ENCODE data around the gene CALCOCO2.
A peak's percentile ranks its signal among the peaks of the same experiment; 100 is the strongest.
"Not testable (repeated sequence)": the region's sequence is repeated elsewhere in the genome, so short reads cannot be mapped to it uniquely, and the experiment has no call there.

CALCOCO2 gene

GRCh38 chr17:48830840-48831548, at the start of gene CALCOCO2:
Gene CALCOCO2 (plus strand): TSS chr17:48831035. CDS start chr17:48841708, 10,673 bp downstream.
- peak; percentile 58 for DNase-seq

- no peak for DNase-seq
These were observed 43.0 kb upstream of the CALCOCO2 start for GRCh38 chr17:48787828-48788227.

GRCh38 chr17:48790607-48791127, 40.2 kb upstream of the CALCOCO2 start:
- DNase-seq = no peak

GRCh38 chr17:48791128-48792032, 39.5 kb upstream of the CALCOCO2 start:
- DNase-seq = no peak

GRCh38 chr17:48792033-48792798, 38.6 kb upstream of the CALCOCO2 start:
- DNase-seq = no peak

GRCh38 chr17:48795444-48796162, 35.2 kb upstream of the CALCOCO2 start:
- no peak for DNase-seq

- not testable (repeated sequence) for DNase-seq
These were observed 34.7 kb upstream of the CALCOCO2 start for GRCh38 chr17:48796163-48796522.

- DNase-seq = no peak
These were observed 31.6 kb upstream of the CALCOCO2 start for GRCh38 chr17:48799069-48799723.

- DNase-seq = no peak
These were observed 30.1 kb upstream of the CALCOCO2 start for GRCh38 chr17:48800626-48801217.

GRCh38 chr17:48804936-48805411, 25.9 kb upstream of the CALCOCO2 start:
- DNase-seq = no peak

- no peak for DNase-seq
These were observed 21.7 kb upstream of the CALCOCO2 start for GRCh38 chr17:48809182-48809581.

GRCh38 chr17:48812001-48812400, 18.8 kb upstream of the CALCOCO2 start:
- DNase-seq = no peak

GRCh38 chr17:48814504-48814903, 16.3 kb upstream of the CALCOCO2 start:
- DNase-seq = no peak

- DNase-seq = no peak
These were observed 15.5 kb upstream of the CALCOCO2 start for GRCh38 chr17:48815311-48815710.

GRCh38 chr17:48816438-48816773, 14.4 kb upstream of the CALCOCO2 start:
- no peak for DNase-seq

- DNase-seq = peak; percentile 64
These were observed 13.9 kb upstream of the CALCOCO2 start, which contains the start of gene TTLL6 for GRCh38 chr17:48816774-48817590. Gene TTLL6 (minus strand): TSS chr17:48817229. CDS start chr17:48817072, 157 bp downstream.

- no peak for DNase-seq
These were observed 12.4 kb upstream of the CALCOCO2 start for GRCh38 chr17:48818361-48818841.

- DNase-seq = no peak
These were observed 11.4 kb upstream of the CALCOCO2 start for GRCh38 chr17:48819466-48819865.

GRCh38 chr17:48820936-48821335, 9.9 kb upstream of the CALCOCO2 start:
- DNase-seq = not testable (repeated sequence)
